Posterior vena cava (tissue), 2 donors: ENCODE measurements around the gene MCF2. TPM values are rescaled to one million over a fixed set of nuclear protein-coding genes. Genes with fewer than 3 reads are reported as not detected.

Experiments used
- total RNA-seq, 2 donors: library from RNA; stranded (reverse); fragmentation: NEBNext Ultra II Directional; extraction: Animal tissue kit (Norgen Biotek cat#: 25700); gene quantifications; one replicate each; pipeline ENCODE4 v1.2.1, GENCODE V29; 2021
- donor health status: DM: yes; HTN: yes; CAD: no.
- donor health status: DM: yes; HTN: yes; CAD: no.

The MCF2 gene
- total RNA-seq, 2 donors from 2014 or later = 0.33 to 0.37 TPM

Other genes starting within 250 kb of the MCF2 start
- not detected for gene F9, start 177.4 kb downstream of the MCF2 start, total RNA-seq
- 10 to 100 TPM; 24.5 to 27.2 TPM for gene ATP11C, start 224.9 kb upstream of the MCF2 start, total RNA-seq